C4-2B (cell line): ENCODE measurements around the gene MRPL10.

Source experiments
- CTCF ChIP-seq: fragments of 450-650 bp; conservative IDR thresholded peaks from 2 replicates; pipeline ENCODE4 v1.5.1; 2017; ENCODE audit warnings: mild to moderate bottlenecking
- ZFX ChIP-seq: fragments of 450-650 bp; IDR thresholded peaks from 2 replicates; pipeline ENCODE4 v1.6.1; 2017

- TF ChIP-seq CTCF = no peak
- TF ChIP-seq ZFX = no peak
Observed at GRCh38 chr17:47869114-47869513, 37.8 kb upstream of the MRPL10 start.
